GM12801 (cell line): ENCODE results near the gene CCNG1.

ENCODE experiments used
- TF ChIP-seq, protein P1 (sequence below): IDR thresholded peaks from one replicate; pipeline ENCODE4 v1.5.1; 2011; ENCODE audit warnings: control low read depth; ENCODE audit not compliant: insufficient read length; ENCODE audit errors: extremely low read depth

The CCNG1 gene

DNA sequence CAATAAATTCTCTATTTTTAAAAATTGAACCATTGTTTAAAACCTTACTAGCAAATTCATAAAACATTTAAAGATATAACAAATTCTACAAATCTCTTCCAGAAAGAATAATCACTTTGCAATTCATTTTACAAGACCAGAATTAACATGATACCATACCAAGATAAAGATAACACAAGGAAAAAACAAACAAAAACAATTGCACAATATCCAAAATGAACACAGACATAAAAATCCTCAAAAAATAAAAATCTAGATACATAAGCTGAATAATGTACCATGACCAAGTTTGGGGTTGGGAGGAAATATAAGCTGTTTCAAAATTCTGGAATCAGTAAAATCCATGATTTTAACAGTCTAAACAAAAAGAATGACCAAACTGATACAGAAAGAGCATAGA lies 11.1 kb downstream of the CCNG1 start:
- TF ChIP-seq, protein P1, sequence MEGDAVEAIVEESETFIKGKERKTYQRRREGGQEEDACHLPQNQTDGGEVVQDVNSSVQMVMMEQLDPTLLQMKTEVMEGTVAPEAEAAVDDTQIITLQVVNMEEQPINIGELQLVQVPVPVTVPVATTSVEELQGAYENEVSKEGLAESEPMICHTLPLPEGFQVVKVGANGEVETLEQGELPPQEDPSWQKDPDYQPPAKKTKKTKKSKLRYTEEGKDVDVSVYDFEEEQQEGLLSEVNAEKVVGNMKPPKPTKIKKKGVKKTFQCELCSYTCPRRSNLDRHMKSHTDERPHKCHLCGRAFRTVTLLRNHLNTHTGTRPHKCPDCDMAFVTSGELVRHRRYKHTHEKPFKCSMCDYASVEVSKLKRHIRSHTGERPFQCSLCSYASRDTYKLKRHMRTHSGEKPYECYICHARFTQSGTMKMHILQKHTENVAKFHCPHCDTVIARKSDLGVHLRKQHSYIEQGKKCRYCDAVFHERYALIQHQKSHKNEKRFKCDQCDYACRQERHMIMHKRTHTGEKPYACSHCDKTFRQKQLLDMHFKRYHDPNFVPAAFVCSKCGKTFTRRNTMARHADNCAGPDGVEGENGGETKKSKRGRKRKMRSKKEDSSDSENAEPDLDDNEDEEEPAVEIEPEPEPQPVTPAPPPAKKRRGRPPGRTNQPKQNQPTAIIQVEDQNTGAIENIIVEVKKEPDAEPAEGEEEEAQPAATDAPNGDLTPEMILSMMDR = no peak

DNA sequence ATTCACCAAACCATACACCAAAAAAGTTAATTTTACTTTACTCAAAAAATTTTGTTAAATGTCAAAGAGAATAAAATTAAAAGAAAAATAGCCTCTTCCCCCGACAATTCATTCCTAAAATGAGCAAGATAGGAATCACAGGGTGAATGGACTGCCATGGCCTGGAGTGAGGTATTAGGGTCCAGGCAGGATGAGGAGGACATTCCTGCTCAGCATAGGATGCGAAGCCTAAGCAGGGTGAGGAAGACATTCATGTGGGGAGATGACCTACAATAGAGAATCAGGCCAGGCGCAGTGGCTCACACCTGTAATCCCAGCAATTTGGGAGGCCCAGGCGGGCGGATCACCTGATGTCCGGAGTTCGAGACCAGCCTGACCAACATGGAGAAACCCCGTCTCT lies 14.1 kb downstream of the CCNG1 start:
- TF ChIP-seq, protein P1 = no peak

DNA sequence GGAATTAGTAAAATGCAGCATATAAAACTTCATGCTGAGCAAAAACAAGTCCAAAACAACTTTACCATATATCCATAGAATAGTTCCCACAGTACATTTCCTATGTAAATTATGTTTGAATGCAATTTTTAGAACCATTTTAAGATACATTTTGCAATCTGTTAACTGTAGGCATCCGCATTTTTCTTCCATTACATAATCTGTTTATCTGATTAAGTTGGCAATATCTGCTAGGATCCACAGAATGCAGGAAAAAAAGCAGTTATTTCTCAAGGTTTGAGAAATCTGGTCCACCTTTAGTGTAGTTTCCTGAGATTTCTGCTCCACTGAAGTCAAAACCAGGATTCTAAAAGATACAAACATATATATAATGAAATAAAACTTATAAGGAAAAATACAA lies 16.3 kb downstream of the CCNG1 start:
- TF ChIP-seq, protein P1 = no peak

DNA sequence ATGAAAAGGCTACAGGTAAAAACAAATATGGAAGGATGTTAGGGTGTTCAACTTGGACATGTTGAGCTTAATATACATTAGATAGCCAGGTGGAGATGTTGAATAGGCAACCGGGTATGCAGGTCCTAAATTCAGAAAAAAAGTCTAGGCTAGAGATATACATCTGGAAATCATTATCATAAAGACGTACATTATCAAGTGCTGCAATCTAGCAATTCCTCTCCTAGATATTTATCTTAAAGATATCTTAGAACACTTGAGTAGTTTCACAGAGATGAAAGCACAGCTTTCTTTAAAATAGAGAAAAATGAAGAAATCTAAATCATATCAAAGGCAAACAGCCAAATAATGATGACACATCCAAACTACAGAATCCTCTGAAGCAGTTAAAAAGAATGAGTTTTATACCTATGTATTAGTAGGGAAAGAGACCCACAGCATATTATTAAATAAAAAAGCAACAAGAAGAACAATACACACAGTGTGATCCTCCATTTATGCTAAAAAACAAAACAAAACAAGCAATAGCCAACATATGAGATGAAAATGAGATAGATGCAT lies 18.7 kb downstream of the CCNG1 start:
- TF ChIP-seq, protein P1 = no peak

DNA sequence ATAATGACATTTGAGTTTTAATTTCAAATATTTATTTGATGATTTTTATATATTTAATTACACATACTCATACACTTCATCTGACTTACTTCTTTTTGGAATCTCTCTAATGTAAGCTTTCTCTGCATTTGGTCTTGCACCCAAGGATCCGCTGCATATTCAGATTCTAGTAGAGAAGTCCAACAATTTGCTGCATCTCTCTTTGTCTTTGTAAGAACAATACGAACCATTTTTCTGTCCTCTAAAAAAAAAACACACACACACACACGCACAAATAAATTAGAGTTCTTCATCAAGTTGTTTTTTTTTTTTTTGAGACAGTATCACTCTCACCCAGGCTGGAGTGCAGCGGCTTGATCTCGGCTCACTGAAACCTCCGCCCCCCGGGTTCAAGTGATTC lies 19.4 kb downstream of the CCNG1 start:
- TF ChIP-seq, protein P1 = no peak

DNA sequence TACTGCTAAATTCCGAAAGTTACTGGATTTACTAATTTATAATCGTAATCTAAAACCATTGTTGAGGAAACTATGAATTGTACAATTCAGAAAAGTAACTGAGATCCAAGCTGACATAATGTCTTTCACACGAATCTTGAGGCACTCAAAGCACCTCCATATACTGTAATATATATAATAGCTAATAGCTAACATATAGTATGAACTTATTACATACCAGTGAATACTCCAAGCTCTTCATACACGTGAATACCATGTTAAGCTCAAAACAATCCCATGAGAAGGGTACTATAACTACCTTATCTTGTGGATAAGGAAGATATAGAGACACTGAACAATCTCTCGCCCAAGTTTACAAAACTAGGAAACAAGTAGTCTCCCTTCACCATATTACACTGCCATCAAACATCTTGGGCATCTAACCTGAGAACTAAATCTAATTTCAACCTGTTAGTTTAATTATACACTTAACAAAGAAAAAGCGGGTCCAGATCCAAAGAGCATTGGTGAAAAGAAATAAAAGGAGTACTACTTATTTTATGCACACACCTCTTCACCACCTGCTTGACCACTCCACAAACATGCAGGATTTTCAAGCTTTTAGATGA lies 21.5 kb downstream of the CCNG1 start:
- TF ChIP-seq, protein P1 = no peak

DNA sequence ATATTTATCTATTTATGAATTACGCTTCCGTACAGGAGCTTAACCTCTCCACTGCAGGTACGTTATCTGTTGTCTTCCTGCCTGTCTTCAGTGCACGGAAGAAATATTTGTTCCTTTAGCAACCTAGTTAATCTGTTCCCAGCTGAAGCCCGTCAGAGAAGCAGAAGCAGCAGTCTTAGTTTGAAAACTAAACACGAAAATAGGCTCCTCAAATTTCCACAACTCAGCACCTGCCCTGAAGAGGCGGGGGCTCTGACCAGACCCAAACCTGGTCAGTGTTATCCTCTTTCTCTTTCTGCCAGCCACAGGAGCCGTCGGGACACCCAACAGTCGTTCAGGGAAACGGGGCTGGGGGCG lies 22.0 kb downstream of the CCNG1 start:
- TF ChIP-seq, protein P1 = no peak
